Measurements from ENCODE around the gene FSTL3. TPM values are rescaled to one million over a fixed set of nuclear protein-coding genes. Genes with fewer than 3 reads are reported as not detected.
A peak's percentile ranks its signal among the peaks of the same experiment; 100 is the strongest.

The FSTL3 gene
- total RNA-seq, 4 donors from 2014 or later: 4.4 to 43.3 (median 17.7) TPM

- Histone ChIP-seq H3K4me1 (peaks cover 52 to 78% (median 61%) of the 10 kb centered on the region in 3 donors), H3K9me3 (no peaks in the 10 kb centered on the region), H3K36me3 (peaks cover 0 to 21% (median 0%) of the 10 kb centered on the region in 3 donors), H3K27me3 (no peaks in the 10 kb centered on the region), H3K27ac (peak overlapping the region; percentile 93 to 99 (median 98)), H3K4me3 (peak overlapping the region; percentile 85 to 100 (median 98))
- intact Hi-C loops (cut with DNase I): no loop called here
- 2 to 14% methylated on average over 12 to 13 of the region's 31 CpGs for WGBS, 2 donors
- DNase-seq: no peak
- TF ChIP-seq CTCF (IDR thresholded peaks at IDR 0.05) (no peak), POLR2A (IDR thresholded peaks at IDR 0.05) (peak in 1 of 4 donors; percentile 5)
These were observed 14.6 kb upstream of the FSTL3 start for GRCh38 chr19:661427-662196.

- TF ChIP-seq CTCF (IDR thresholded peaks at IDR 0.05) (no peak), POLR2A (IDR thresholded peaks at IDR 0.05) (peak in 1 of 4 donors; percentile 41)
- Histone ChIP-seq H3K9me3 (no peaks in the 10 kb centered on the region), H3K27ac (peak overlapping the region; percentile 93 to 99 (median 98)), H3K4me1 (peaks cover 52 to 70% (median 58%) of the 10 kb centered on the region in 3 donors), H3K4me3 (peak overlapping the region; percentile 85 to 100 (median 98)), H3K27me3 (no peaks in the 10 kb centered on the region), H3K36me3 (peaks cover 0 to 13% (median 0%) of the 10 kb centered on the region in 3 donors)
- DNase-seq: no peak
- 0 to 1% methylated on average over 5 to 13 of the region's 81 CpGs for WGBS, 2 donors
- intact Hi-C loops (cut with DNase I): no loop called here
These were observed 13.8 kb upstream of the FSTL3 start for GRCh38 chr19:662207-662961.

DNA sequence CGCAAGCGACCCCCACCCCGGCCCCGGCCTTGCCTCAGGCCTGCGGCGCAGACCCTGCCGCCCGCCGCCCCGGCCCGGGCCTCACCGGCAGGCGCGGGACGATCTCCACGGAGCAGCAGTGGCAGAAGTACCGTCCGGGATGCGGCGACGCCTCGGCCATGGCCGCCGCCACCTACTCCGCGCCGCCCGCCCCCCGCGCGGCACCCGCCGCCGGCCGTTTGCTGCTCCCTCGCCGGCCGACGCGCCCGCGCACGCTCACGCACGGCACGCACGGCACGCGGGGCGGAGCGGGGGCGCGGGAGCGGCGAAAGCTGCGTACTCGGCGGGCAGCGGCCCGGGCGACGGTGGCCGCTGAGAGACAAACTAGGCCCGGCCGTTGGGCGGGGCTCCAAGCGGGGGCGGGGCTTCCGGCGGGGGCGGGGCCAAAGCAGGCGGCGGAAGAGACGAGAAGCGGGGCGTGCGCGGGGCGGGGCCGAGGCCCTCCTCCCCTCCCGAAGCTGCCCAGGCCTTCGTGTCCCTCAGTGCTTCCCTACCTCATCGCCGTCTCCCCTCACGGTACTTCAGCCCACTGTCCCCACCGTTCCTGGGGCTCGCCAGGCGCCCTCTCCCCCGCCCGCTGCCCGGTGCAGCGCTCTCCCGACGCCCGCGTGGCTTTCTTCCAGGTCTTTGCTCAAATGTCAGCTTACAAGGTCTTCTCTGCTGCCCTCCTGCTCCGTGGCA lies 13.1 kb upstream of the FSTL3 start, which contains the start of gene RNF126:
Gene RNF126, minus strand, starts transcription at position 253 of the 720 bp plus-strand sequence. Its CDS starts 93 bp downstream, at position 160.
- peak in 3 of 4 donors; percentile 32 to 76 (median 75) for TF ChIP-seq POLR2A (IDR thresholded peaks at IDR 0.05)
- TF ChIP-seq CTCF (IDR thresholded peaks at IDR 0.05): no peak
- WGBS, 2 donors: 1% methylated on average over 17 to 20 of the region's 97 CpGs
- intact Hi-C loops (cut with DNase I): no loop called here

DNA sequence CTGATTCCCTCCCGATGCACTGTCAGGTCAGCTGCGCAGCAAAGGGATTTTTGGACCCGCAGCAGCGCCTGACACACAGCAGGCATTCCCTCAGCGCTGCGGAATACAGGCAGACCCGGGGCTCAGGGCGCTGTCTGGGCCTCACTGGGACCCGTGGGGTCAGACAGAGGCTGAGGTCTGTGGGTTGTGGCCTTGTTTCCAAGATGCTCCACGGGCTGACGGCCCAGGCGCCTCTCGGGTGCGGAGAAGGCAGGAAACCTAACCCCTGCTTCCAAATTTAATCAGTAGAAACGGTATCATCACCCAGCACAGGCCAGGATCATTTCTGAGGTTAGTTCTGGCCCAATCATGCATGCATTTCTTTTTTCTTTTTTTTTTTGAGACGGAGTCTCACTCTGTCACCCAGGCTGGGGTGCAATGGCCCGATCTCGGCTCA lies 12.5 kb upstream of the FSTL3 start:
- TF ChIP-seq POLR2A (IDR thresholded peaks at IDR 0.05): no peak
- peak in 1 of 6 experiments; percentile 5 for TF ChIP-seq CTCF (IDR thresholded peaks at IDR 0.05)
- Histone ChIP-seq H3K27me3 (no peaks in the 10 kb centered on the region), H3K27ac (peak overlapping the region; percentile 97 to 99 (median 98)), H3K9me3 (no peaks in the 10 kb centered on the region), H3K4me1 (peaks cover 41 to 57% (median 45%) of the 10 kb centered on the region in 3 donors), H3K4me3 (peak overlapping the region; percentile 17 to 100 (median 92)), H3K36me3 (no peaks in the 10 kb centered on the region)
- 23 to 24% methylated on average over 7 to 9 of the region's 18 CpGs for WGBS, 2 donors
- intact Hi-C loops (cut with DNase I): no loop called here
- no peak for DNase-seq

More for the DNA sequence above, 13.1 kb upstream of the FSTL3 start, which contains the start of gene RNF126:
- Histone ChIP-seq H3K4me3 (peak within 1 kb of the TSS; percentile 85 to 100 (median 98)), H3K4me1 (peaks cover 47 to 63% (median 50%) of the 10 kb centered on the region in 3 donors), H3K27me3 (no peaks in the 10 kb centered on the region), H3K36me3 (peaks cover 0 to 6% (median 0%) of the 10 kb centered on the region in 3 donors), H3K9me3 (no peaks in the 10 kb centered on the region), H3K27ac (peak within 1 kb of the TSS; percentile 97 to 99 (median 98))
- DNase-seq: peak; percentile 46
